ENCODE results near the gene KRTAP4-5.

Gene KRTAP4-5

DNA sequence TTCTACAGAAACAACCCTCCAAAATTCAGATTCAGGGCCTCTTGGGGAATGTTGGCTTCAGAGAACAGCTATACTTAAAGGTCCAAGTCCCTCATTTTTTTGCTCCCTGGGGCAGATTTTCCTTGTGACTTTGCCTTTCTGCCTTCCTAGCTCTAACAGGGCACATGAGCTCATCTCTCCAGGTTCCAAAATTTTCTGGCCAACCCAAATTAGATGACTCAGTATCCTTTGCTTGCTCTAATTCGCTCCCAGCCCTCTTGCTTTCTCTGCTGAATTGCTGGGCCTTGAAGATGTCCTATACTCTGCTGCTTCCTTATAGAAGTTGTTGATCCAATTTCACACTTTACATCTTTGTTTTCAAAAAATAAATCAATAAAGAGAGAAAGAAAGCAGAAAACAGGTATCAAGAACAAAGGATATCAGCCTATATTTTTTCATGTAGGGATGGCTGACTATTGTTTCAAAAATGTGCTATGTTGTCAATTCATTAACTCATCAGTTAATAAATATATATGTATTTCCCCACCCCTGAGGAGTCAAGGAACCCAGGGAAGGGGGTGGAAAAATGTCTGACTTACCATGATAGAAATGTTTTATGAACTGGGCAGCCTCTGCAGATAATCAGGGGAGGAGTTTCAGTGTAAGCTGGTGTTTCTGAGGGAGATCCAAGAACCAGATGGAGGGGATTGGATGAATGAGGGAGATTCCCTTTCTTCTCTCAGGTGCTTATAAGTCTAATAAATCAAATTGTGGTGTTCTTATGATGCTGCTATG lies 29.4 kb upstream of the KRTAP4-5 start:
- DNase-seq (ENCODE audit: low spot score), result no peak
- no peak for TF ChIP-seq CTCF (IDR thresholded peaks at IDR 0.05; ENCODE audit: extremely low read depth, missing control alignments)

GRCh38 chr17:41178341-41178740 lies 28.7 kb upstream of the KRTAP4-5 start:
- TF ChIP-seq CTCF (IDR thresholded peaks at IDR 0.05; ENCODE audit: extremely low read depth, missing control alignments), result no peak
- DNase-seq (ENCODE audit: low spot score), result no peak

DNA sequence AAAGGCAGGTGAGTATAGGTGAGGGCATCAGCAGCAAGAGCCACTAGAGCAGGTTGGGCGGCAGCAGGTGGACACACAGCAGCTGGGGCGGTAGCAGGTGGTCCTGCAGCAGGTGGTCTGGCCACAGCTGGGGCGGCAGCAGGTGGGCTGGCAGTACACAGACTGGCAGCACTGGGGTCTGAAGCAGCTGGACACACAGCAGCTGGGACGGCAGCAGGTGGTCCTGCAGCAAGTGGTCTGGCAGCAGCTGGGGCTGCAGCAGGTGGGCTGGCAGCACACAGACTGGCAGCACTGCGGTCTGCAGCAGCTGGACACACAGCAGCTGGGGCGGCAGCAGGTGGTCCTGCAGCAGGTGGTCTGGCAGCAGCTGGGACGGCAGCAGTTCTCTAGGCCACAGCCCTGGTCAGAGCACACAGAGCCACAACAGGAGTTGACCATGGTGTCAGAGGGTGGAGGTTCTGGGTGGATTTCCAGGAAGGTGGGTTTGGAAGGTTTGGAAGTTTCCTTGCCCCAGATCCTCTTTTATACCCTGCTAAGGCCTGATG lies 28.2 kb upstream of the KRTAP4-5 start, which contains the start of gene KRTAP4-2:
KRTAP4-2 (minus strand) TSS at position 495 of the 545 bp plus-strand sequence; CDS start at position 438, 57 bp downstream.
- TF ChIP-seq CTCF (IDR thresholded peaks at IDR 0.05; ENCODE audit: extremely low read depth, missing control alignments), result no peak
- DNase-seq (ENCODE audit: low spot score), result no peak

DNA sequence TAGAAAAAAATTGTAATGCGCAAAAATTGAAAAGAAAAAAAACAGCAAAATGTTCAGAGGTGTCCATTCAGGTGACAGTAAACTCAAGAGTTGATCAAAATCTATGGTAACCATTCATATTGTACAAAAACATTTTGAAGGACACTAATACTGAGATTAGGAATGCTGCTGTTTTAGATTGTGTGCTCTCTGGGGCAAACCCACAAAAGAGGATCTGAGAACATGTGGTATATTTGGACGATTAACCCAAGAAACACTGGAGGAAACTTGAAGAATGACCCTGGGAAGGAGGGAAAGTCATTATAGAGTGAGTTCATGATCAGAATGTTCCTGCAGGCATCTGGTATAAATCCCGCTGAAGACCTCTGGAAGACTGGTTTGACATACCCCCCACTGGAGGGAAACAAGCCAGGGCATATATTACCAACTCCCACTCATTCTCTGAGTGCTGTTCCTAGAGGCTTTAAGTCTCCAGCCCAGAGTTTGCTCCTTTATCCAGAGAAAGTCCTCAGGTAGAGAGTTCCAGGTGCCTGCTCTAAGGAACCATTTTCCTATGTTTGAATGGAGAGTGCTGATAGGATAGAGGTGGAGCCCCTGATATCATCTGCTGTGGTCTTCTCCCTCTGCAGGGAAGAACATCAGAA lies 27.2 kb upstream of the KRTAP4-5 start:
- no peak for DNase-seq (ENCODE audit: low spot score)
- TF ChIP-seq CTCF (IDR thresholded peaks at IDR 0.05; ENCODE audit: extremely low read depth, missing control alignments), result no peak

- no peak for TF ChIP-seq CTCF (IDR thresholded peaks at IDR 0.05; ENCODE audit: extremely low read depth, missing control alignments)
- DNase-seq (ENCODE audit: low spot score), result no peak
These were observed 22.3 kb upstream of the KRTAP4-5 start for GRCh38 chr17:41171886-41172285.

DNA sequence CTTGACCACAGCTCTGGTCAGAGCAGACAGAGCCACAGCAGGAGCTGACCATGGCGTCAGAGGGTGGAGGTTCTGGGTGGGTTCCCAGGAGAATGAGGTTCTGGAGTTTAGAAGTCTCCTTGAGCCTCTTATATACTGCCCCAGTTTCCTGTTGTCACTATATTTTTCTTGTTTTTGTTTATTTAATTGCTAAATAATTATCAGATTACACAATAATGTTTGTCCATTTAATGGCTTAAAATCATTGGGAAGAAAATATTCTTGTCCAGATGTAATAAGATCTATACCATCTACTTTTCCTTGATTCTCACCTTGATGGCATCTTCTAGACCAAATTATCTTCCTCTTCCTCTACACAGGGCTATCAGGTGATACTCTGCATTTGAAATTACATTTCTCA lies 18.5 kb upstream of the KRTAP4-5 start, which contains the start of gene KRTAP4-3:
KRTAP4-3 (minus strand) TSS at position 101 of the 400 bp plus-strand sequence; CDS start at position 52, 49 bp downstream.
- no peak for TF ChIP-seq CTCF (IDR thresholded peaks at IDR 0.05; ENCODE audit: extremely low read depth, missing control alignments)
- DNase-seq (ENCODE audit: low spot score), result no peak

- no peak for TF ChIP-seq CTCF (IDR thresholded peaks at IDR 0.05; ENCODE audit: extremely low read depth, missing control alignments)
- no peak for DNase-seq (ENCODE audit: low spot score)
These were observed 17.9 kb upstream of the KRTAP4-5 start for GRCh38 chr17:41167561-41167960.
